ENCODE data around the gene YES1. TPM values are rescaled to one million over a fixed set of nuclear protein-coding genes. Genes with fewer than 3 reads are reported as not detected.
A peak's percentile ranks its signal among the peaks of the same experiment; 100 is the strongest.

Gene YES1
- total and polyA plus RNA-seq, 2 of the 13 experiments (the other 11 are each of a cell fraction or from before 2014, with no cell fraction given): 17.2 to 70.8 TPM

GRCh38 chr18:845152-845819, 33.2 kb upstream of the YES1 start (continued):
- TF ChIP-seq ZNF407 (CRISPR knock-in tag; IDR thresholded peaks at IDR 0.05; ENCODE audit: not compliant biosample characterization): no peak
- no peak for TF ChIP-seq ZBTB1 (CRISPR knock-in tag; IDR thresholded peaks at IDR 0.05; ENCODE audit: borderline replicate concordance)
- peak; percentile 31; the same call in 1 of the 2 replicates for TF ChIP-seq HOMEZ (CRISPR knock-in tag; IDR thresholded peaks at IDR 0.05; ENCODE audit: low read depth)
- TF ChIP-seq SOX13 (IDR thresholded peaks at IDR 0.05): no peak
- TF ChIP-seq SOX13 (CRISPR knock-in tag; conservative IDR thresholded peaks at IDR 0.05 in 1 of 2, IDR thresholded peaks at IDR 0.05 in 1 of 2): no peak
- no peak for TF ChIP-seq ZNF138 (CRISPR knock-in tag; IDR thresholded peaks at IDR 0.05; ENCODE audit: low read depth)
- TF ChIP-seq SNRNP70 (IDR thresholded peaks at IDR 0.05; ENCODE audit: low read depth, low read length): no peak
- no peak for TF ChIP-seq GPN1 (CRISPR knock-in tag; IDR thresholded peaks at IDR 0.05; ENCODE audit: borderline replicate concordance)
- no peak for TF ChIP-seq BCL3 (CRISPR knock-in tag; IDR thresholded peaks at IDR 0.05)
- no peak for TF ChIP-seq ZC3H4 (CRISPR knock-in tag; IDR thresholded peaks at IDR 0.05; ENCODE audit: borderline replicate concordance)
- no peak for TF ChIP-seq ZNF598 (CRISPR knock-in tag; IDR thresholded peaks at IDR 0.05; ENCODE audit: borderline replicate concordance)
- no peak for TF ChIP-seq NFATC3 (CRISPR knock-in tag; IDR thresholded peaks at IDR 0.05)

All from HepG2 (cell line).